Activated T-helper 2 cell treated with anti-CD3 and anti-CD28 coated beads, Interferon-gamma antibody, Interleukin-2, Interleukin-4, amounts not matched to agents 10 μg/mL and 5 μg/mL and 100 μg/mL, durations not matched to agents 14 hours and 24 hours and 36 hours (primary cell): ENCODE data around the gene RNU1-3. TPM values are rescaled to one million over a fixed set of nuclear protein-coding genes. Genes with fewer than 3 reads are reported as not detected.
"Not testable (repeated sequence)": the region's sequence is repeated elsewhere in the genome, so short reads cannot be mapped to it uniquely, and the experiment has no call there.

Source experiments
- DNase-seq: peaks from one replicate; pipeline ENCODE4 v3.0.0; 2021; ENCODE audit warnings: low spot score
- H3K27ac Mint-ChIP-seq: one replicate; pipeline ENCODE4 v1.8.0; 2021; ENCODE audit warnings: mixed read lengths
- H3K27me3 Mint-ChIP-seq: one replicate; pipeline ENCODE4 v1.8.0; 2021; ENCODE audit warnings: low read depth, mixed read lengths
- H3K36me3 Mint-ChIP-seq: one replicate; pipeline ENCODE4 v1.8.0; 2021; ENCODE audit warnings: low read depth, mixed read lengths
- H3K4me1 Mint-ChIP-seq: one replicate; pipeline ENCODE4 v1.8.0; 2021; ENCODE audit warnings: low read depth, mixed read lengths
- H3K4me3 Mint-ChIP-seq: one replicate; pipeline ENCODE4 v1.8.0; 2021; ENCODE audit warnings: low read depth, mild to moderate bottlenecking, moderate library complexity, mixed read lengths
- H3K9me3 Mint-ChIP-seq: one replicate; pipeline ENCODE4 v1.8.0; 2021; ENCODE audit warnings: mixed read lengths
- intact Hi-C: fragments of 100-400 bp; cut with micrococcal nuclease; formaldehyde crosslinking; loops from one replicate; pipeline ENCODE4 v1.15.1; 2023
- total RNA-seq: library from RNA; stranded (reverse); gene quantifications from 2 replicates; pipeline ENCODE4 v1.2.3, GENCODE V29; 2022

The RNU1-3 gene
- total RNA-seq, 1 donor from 2014 or later, result 2,369 TPM

- H3K27me3 Mint-ChIP-seq, intact Hi-C loops, H3K27ac Mint-ChIP-seq, H3K36me3 Mint-ChIP-seq, H3K9me3 Mint-ChIP-seq, DNase-seq, H3K4me1 Mint-ChIP-seq, H3K4me3 Mint-ChIP-seq: not testable (repeated sequence)
Observed at GRCh38 chr1:16703141-16703540, 36.4 kb upstream of the RNU1-3 start.

DNA sequence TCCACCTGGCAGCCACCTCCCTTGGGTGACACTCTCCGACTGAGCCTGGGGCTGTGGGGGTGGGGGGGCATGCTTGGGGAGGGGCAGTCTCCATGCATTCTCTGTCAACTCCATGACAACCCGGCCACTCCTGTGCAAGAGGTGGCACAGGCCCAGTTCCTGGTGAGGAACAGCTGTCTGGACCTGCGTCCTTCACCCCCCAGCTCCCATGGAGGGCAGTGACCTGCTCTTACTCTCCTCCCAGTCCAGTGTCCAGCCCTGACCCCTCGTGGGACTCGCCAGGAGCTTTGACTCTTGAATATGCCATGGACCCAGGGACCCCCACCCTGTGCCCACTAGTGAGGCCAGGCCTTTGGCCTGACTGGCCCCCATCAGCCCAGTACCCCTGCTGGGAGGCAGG lies 35.5 kb upstream of the RNU1-3 start:
- intact Hi-C loops, H3K4me3 Mint-ChIP-seq, H3K4me1 Mint-ChIP-seq, H3K36me3 Mint-ChIP-seq, H3K9me3 Mint-ChIP-seq, DNase-seq, H3K27me3 Mint-ChIP-seq, H3K27ac Mint-ChIP-seq: not testable (repeated sequence)

DNA sequence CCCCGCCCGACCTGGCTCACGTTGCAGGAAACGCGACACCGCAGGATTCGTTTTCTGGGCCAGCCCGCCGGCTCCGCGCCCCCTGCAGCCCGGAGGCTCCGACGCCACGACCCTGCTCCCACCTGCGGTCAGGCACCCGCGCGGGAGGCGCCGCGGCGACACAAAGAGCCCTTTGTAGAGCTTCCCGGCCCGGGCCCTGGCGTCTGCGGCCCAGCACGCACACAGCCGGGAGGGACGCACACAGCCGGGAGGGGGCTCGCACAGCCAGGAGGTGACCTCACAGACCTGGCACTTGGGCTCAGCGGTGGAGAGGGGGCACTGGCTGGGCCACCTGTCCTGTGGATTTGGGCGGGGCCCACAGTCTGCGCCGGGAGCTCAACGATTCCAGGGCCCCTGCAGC lies 34.4 kb upstream of the RNU1-3 start:
- DNase-seq, H3K27ac Mint-ChIP-seq, H3K4me3 Mint-ChIP-seq, H3K27me3 Mint-ChIP-seq, H3K4me1 Mint-ChIP-seq, H3K9me3 Mint-ChIP-seq, intact Hi-C loops, H3K36me3 Mint-ChIP-seq: not testable (repeated sequence)

GRCh38 chr1:16700138-16700895 lies 33.6 kb upstream of the RNU1-3 start:
- H3K4me3 Mint-ChIP-seq, DNase-seq, intact Hi-C loops, H3K9me3 Mint-ChIP-seq, H3K27me3 Mint-ChIP-seq, H3K36me3 Mint-ChIP-seq, H3K27ac Mint-ChIP-seq, H3K4me1 Mint-ChIP-seq: not testable (repeated sequence)

DNA sequence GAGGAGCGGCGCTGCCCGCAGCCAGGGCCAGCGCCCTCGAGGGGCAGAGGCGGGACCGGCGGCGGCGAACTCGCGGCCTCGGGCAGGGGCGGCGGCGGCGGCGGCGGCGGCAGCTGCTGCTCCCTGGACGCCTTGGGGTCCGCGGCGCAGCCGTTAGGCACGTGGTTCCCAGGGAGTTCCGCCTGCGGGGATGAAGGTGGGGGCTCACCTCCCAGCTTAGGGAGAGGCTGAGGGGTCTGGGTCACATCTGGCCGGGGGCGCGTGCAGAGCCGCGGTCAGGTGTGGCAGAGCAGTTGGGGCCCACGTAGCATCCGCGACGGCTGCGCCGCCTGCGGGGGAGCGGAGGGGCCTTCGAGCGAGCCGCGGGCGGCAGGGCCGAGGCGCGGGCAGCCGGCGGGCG lies 32.7 kb upstream of the RNU1-3 start:
- H3K36me3 Mint-ChIP-seq, H3K27me3 Mint-ChIP-seq, H3K27ac Mint-ChIP-seq, H3K9me3 Mint-ChIP-seq, H3K4me1 Mint-ChIP-seq, DNase-seq, H3K4me3 Mint-ChIP-seq, intact Hi-C loops: not testable (repeated sequence)

- H3K9me3 Mint-ChIP-seq, result not testable (repeated sequence)
Observed at GRCh38 chr1:16697152-16697551, 30.4 kb upstream of the RNU1-3 start.

DNA sequence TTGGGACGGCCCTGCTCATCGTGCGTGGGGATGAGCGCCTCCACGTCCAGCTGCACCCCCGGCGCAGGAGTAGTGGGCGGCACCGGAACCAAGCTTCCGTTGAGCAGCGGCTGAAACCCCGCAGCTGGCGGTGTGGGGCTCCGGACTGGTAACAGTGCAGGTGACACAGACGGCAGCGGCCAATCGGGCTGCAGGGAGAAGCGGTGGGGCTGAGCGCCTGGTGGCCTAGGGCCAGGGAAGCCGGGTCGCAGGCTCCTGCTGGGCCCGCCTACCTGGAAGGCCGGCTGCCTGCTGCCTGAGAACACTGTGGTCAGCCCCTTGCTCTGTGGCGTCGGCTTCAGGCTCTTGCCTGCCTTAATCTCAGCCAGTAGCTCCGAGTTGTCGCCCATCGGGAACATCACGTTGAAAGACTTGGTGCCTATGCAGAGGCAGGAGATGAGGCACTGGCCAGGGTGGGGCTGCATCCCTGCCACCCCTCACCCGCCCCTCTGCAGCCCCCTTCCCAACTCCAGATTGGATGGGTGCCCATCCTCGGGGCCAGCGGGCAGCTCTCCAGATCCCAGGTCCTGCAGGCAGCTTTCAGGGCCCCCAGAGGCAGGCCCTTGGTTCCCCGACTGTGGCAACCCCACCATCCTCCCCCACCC lies 29.9 kb upstream of the RNU1-3 start:
- H3K27me3 Mint-ChIP-seq, H3K4me1 Mint-ChIP-seq, H3K4me3 Mint-ChIP-seq, DNase-seq, H3K27ac Mint-ChIP-seq, intact Hi-C loops, H3K9me3 Mint-ChIP-seq, H3K36me3 Mint-ChIP-seq: not testable (repeated sequence)

More at GRCh38 chr1:16697152-16697551, 30.4 kb upstream of the RNU1-3 start:
- DNase-seq, H3K27ac Mint-ChIP-seq, H3K4me3 Mint-ChIP-seq, H3K4me1 Mint-ChIP-seq, H3K36me3 Mint-ChIP-seq, H3K27me3 Mint-ChIP-seq, intact Hi-C loops: not testable (repeated sequence)

- H3K4me3 Mint-ChIP-seq, H3K27me3 Mint-ChIP-seq, H3K9me3 Mint-ChIP-seq, H3K4me1 Mint-ChIP-seq, DNase-seq, intact Hi-C loops, H3K27ac Mint-ChIP-seq, H3K36me3 Mint-ChIP-seq: not testable (repeated sequence)
Observed at GRCh38 chr1:16694308-16694702, 27.6 kb upstream of the RNU1-3 start.

DNA sequence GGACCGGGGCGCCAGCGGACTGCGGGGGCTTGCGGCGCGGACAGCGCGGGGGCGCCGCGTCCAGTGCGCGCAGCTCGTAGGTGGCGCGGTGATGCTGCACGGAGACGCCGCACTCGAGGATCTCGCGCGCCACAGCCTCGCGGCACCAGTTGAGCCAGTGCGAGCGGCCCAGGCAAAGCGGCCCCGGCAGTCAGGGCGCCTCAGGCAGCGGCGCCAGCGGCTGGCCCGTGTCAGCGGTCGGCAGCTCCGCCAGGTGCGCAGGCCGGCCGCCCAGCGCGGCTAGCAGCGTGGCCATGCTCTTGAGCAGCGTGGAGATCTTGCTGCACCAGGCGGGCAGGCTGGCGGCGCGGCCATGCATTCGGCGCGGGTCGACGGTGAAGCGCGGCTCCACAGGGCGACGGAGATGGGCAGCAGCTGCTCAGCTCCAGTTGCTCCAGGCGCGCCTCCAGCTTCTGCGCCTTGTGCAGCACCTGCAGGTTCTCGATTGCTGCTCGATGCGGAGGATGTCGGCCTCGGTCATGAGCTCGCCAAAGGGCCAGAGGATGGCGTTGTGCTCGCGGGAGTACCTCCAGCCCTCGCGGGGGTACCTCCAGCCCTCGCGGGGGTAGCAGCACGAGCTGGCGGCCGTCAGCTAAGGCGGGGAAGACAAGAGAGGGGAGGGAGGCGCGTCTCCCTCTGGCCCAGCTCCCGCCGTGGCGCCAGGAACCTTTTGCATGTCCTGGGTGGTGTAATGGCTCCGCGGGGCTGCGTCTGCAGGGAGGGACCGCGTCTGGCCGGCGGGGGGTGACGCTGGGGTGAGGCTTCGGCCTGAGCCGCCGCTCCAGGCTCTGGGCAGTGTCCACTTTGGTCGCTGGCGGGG lies 26.9 kb upstream of the RNU1-3 start:
- H3K27ac Mint-ChIP-seq, H3K36me3 Mint-ChIP-seq, H3K27me3 Mint-ChIP-seq, DNase-seq, H3K9me3 Mint-ChIP-seq, H3K4me3 Mint-ChIP-seq, H3K4me1 Mint-ChIP-seq, intact Hi-C loops: not testable (repeated sequence)

DNA sequence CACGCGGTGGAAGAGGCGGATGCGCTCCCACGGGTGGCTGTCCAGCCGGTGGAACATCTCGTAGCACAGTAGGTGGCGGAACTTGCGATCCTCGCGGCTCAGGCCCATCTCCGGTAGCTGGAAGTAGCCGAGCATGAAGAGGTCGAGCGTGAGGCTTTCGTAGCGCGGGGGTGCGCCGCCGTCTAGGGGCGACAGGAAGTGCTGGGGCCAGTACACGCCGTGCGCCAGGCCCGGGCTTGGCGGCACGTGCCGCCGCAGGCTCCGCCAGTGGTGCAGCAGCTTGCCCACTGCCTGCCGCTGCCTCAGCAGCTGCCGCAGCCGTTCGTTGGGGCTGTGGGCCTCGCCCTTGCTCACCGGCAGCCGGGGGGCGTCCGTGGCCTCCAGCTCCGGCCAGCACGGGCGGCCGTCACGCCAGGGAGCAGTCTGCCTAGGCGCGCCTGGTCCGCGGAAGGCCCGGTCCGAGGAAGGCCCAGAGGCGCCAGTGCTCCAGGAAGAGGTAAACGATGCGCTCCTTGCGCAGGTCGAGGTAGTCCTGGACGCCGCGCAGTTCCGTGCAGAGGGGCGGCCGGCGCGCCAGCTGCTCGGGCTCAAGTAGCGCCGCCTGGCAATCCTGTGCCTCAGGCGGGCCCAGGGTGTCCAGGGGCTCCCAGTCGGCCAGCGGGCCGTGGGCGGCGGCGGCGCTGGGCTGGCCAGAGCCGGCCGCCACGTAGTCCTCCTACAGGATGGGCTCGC lies 26.1 kb upstream of the RNU1-3 start:
- intact Hi-C loops, H3K4me3 Mint-ChIP-seq, H3K9me3 Mint-ChIP-seq, H3K27me3 Mint-ChIP-seq, H3K27ac Mint-ChIP-seq, DNase-seq, H3K36me3 Mint-ChIP-seq, H3K4me1 Mint-ChIP-seq: not testable (repeated sequence)

GRCh38 chr1:16692283-16692682 lies 25.5 kb upstream of the RNU1-3 start:
- H3K4me1 Mint-ChIP-seq, H3K27me3 Mint-ChIP-seq, DNase-seq, H3K4me3 Mint-ChIP-seq, H3K36me3 Mint-ChIP-seq, intact Hi-C loops, H3K27ac Mint-ChIP-seq, H3K9me3 Mint-ChIP-seq: not testable (repeated sequence)

GRCh38 chr1:16690971-16691682 lies 24.4 kb upstream of the RNU1-3 start:
- DNase-seq, H3K27ac Mint-ChIP-seq, H3K4me3 Mint-ChIP-seq, intact Hi-C loops, H3K36me3 Mint-ChIP-seq, H3K9me3 Mint-ChIP-seq, H3K27me3 Mint-ChIP-seq, H3K4me1 Mint-ChIP-seq: not testable (repeated sequence)
